HuH-7.5 (cell line): ENCODE measurements around the gene LRRTM2.
"Not testable (repeated sequence)": the region's sequence is repeated elsewhere in the genome, so short reads cannot be mapped to it uniquely, and the experiment has no call there.

Source experiments
- DNase-seq: peaks from one replicate; pipeline ENCODE4 v3.0.0; 2011; ENCODE audit warnings: low spot score

LRRTM2 gene

GRCh38 chr5:138834853-138835252 is 40.3 kb downstream of the LRRTM2 start:
- DNase-seq: not testable (repeated sequence)

GRCh38 chr5:138833726-138834480 is 41.2 kb downstream of the LRRTM2 start:
- no peak for DNase-seq

- DNase-seq: no peak
Measured at GRCh38 chr5:138833080-138833479, 42.1 kb downstream of the LRRTM2 start.

GRCh38 chr5:138832218-138832617 is 42.9 kb downstream of the LRRTM2 start:
- DNase-seq: no peak

GRCh38 chr5:138831703-138832102 is 43.4 kb downstream of the LRRTM2 start:
- DNase-seq: no peak

GRCh38 chr5:138829341-138829740 is 45.8 kb downstream of the LRRTM2 start:
- DNase-seq: no peak

GRCh38 chr5:138828556-138828955 is 46.6 kb downstream of the LRRTM2 start:
- no peak for DNase-seq

- peak; percentile 28 for DNase-seq
Measured at GRCh38 chr5:138824924-138825863, 49.9 kb downstream of the LRRTM2 start.

GRCh38 chr5:138824516-138824915 is 50.6 kb downstream of the LRRTM2 start:
- no peak for DNase-seq

- no peak for DNase-seq
Measured at GRCh38 chr5:138820695-138821094, 54.4 kb downstream of the LRRTM2 start.

- DNase-seq: no peak
Measured at GRCh38 chr5:138819081-138819480, 56.1 kb downstream of the LRRTM2 start.
